CD8-positive, alpha-beta memory T cell (primary cell): ENCODE data around the gene LDB1. TPM values are rescaled to one million over a fixed set of nuclear protein-coding genes. Genes with fewer than 3 reads are reported as not detected.

Source experiments
- CTCF ChIA-PET: fragments of 350-600 bp; sonication (Branson Sonifier 250); formaldehyde crosslinking; loops from one replicate; lab custom pipeline; 2021; ENCODE audit warnings: antibody characterized with exemption; lab: Charles Lee
- POLR2A ChIA-PET: fragments of 350-600 bp; sonication (Branson Sonifier 250); formaldehyde crosslinking; loops from one replicate; lab custom pipeline; 2021; ENCODE audit warnings: antibody characterized with exemption; lab: Charles Lee
- DNase-seq, 5 donors: peaks; one replicate each; pipeline versions ENCODE4 v3.0.0 to v3.0.0-alpha.2; 2020 to 2022; ENCODE audit warnings: mixed read lengths in 1 of 5
- H3K27ac ChIP-seq: one replicate; pipeline ENCODE4 v1.7.0; 2013; ENCODE audit warnings: low read depth, mild to moderate bottlenecking, low read length, moderate library complexity
- H3K27me3 ChIP-seq: 2 replicates; pipeline ENCODE4 v1.7.0; 2013; ENCODE audit warnings: low read length, mild to moderate bottlenecking; ENCODE audit not compliant: insufficient read depth, poor library complexity, severe bottlenecking
- H3K36me3 ChIP-seq: 2 replicates; pipeline ENCODE4 v1.7.0; 2013; ENCODE audit warnings: mild to moderate bottlenecking, low read length, moderate library complexity; ENCODE audit not compliant: insufficient read depth
- H3K4me1 ChIP-seq: 2 replicates; pipeline ENCODE4 v1.7.0; 2013; ENCODE audit warnings: mild to moderate bottlenecking, low read length, moderate library complexity; ENCODE audit not compliant: insufficient read depth
- H3K4me3 ChIP-seq: 2 replicates; pipeline ENCODE4 v1.7.0; 2013; ENCODE audit warnings: mild to moderate bottlenecking, low read length
- H3K9me3 ChIP-seq: 2 replicates; pipeline ENCODE4 v1.7.0; 2013; ENCODE audit warnings: mild to moderate bottlenecking, low read length
- H3K27ac Mint-ChIP-seq, 8 donors: one replicate each; pipeline ENCODE4 v1.8.0; 2020 to 2021; ENCODE audit warnings: mixed read lengths in 8 of 8, mild to moderate bottlenecking in 6 of 8, inconsistent platforms in 3 of 8, moderate library complexity in 3 of 8
- H3K27me3 Mint-ChIP-seq, 2 donors: one replicate each; pipeline ENCODE4 v1.8.0; 2020 to 2021; ENCODE audit warnings: mixed read lengths in 2 of 2, mild to moderate bottlenecking in 1 of 2, moderate library complexity in 1 of 2
- H3K36me3 Mint-ChIP-seq, 3 donors: one replicate each; pipeline ENCODE4 v1.8.0; 2020 to 2021; ENCODE audit warnings: mixed read lengths in 3 of 3, inconsistent platforms in 1 of 3, mild to moderate bottlenecking in 1 of 3
- H3K4me1 Mint-ChIP-seq, 3 donors: one replicate each; pipeline ENCODE4 v1.8.0; 2020 to 2021; ENCODE audit warnings: mixed read lengths in 3 of 3, inconsistent platforms in 1 of 3, mild to moderate bottlenecking in 1 of 3
- H3K4me3 Mint-ChIP-seq, 7 donors: one replicate each; pipeline ENCODE4 v1.8.0; 2020 to 2021; ENCODE audit warnings: mixed read lengths in 7 of 7, mild to moderate bottlenecking in 6 of 7, moderate library complexity in 4 of 7, inconsistent platforms in 2 of 7
- H3K9me3 Mint-ChIP-seq, 5 donors: one replicate each; pipeline ENCODE4 v1.8.0; 2020 to 2022; ENCODE audit warnings: mixed read lengths in 5 of 5, mild to moderate bottlenecking in 3 of 5, moderate library complexity in 2 of 5, inconsistent platforms in 1 of 5
- polyA plus RNA-seq: library from polyadenylated mRNA; unstranded; fragments of 300-500 nt; fragmentation: Illumina TruSeq; gene quantifications from one replicate; pipeline ENCODE4 v1.2.3, GENCODE V29; 2021
- total RNA-seq, 2 experiments: library from RNA; stranded (reverse); gene quantifications; one replicate each; pipeline ENCODE4 v1.2.3, GENCODE V29; 2021

The LDB1 gene
- total and polyA plus RNA-seq, 3 experiments from 2014 or later = 36.0 to 64.8 (median 64.3) TPM

- ChIA-PET POLR2A (interaction anchor here (0.7 to 1.9 kb wide), 3 partner anchors 48 to 320 kb away, joined by 3 to 5 read pairs (median 3); partner anchors contain the start of gene ARMH3), CTCF (no interaction called here)
- peaks cover 79% of the 10 kb centered on the region for H3K4me1 ChIP-seq
- peak overlapping the region; percentile 8 for H3K4me3 ChIP-seq
- Mint-ChIP-seq H3K27me3 (no peaks in the 10 kb centered on the region), H3K27ac (peak overlapping the region; percentile 66 to 98 (median 92)), H3K36me3 (peaks cover 0 to 17% (median 0%) of the 10 kb centered on the region in 3 donors), H3K4me3 (peak overlapping the region in 6 of 7 donors; percentile 4 to 94 (median 87)), H3K4me1 (peaks cover 68 to 81% (median 75%) of the 10 kb centered on the region in 3 donors), H3K9me3 (no peaks in the 10 kb centered on the region)
- no peak for DNase-seq
- no peaks in the 10 kb centered on the region for H3K36me3 ChIP-seq
- no peaks in the 10 kb centered on the region for H3K9me3 ChIP-seq
- H3K27ac ChIP-seq = no peak overlapping the region
- no peaks in the 10 kb centered on the region for H3K27me3 ChIP-seq
These were observed 3.5 kb downstream of the LDB1 start for GRCh38 chr10:102116656-102117055.

GRCh38 chr10:102115775-102116174 is 4.4 kb downstream of the LDB1 start:
- Histone ChIP-seq H3K27me3 (no peaks in the 10 kb centered on the region), H3K4me3 (peak overlapping the region; percentile 73), H3K4me1 (peaks cover 72% of the 10 kb centered on the region), H3K36me3 (peaks cover 8% of the 10 kb centered on the region), H3K9me3 (no peaks in the 10 kb centered on the region), H3K27ac (peak overlapping the region; percentile 48)
- CTCF ChIA-PET = interaction anchor here (0.9 to 3.6 kb wide), 4 partner anchors 13 to 54 kb away, joined by 3 to 19 read pairs (median 9); partner anchors contain the start of gene PPRC1
- POLR2A ChIA-PET = interaction anchor here (0.5 to 1.9 kb wide), 2 partner anchors 39 to 60 kb away, joined by 3 to 5 read pairs; partner anchors contain the start of gene ARMH3
- peaks cover 0 to 23% (median 0%) of the 10 kb centered on the region in 3 donors for H3K36me3 Mint-ChIP-seq
- H3K4me3 Mint-ChIP-seq = peak overlapping the region; percentile 86 to 97 (median 91)
- H3K27me3 Mint-ChIP-seq = no peaks in the 10 kb centered on the region
- H3K27ac Mint-ChIP-seq = peak overlapping the region; percentile 84 to 98 (median 92)
- peaks cover 66 to 78% (median 67%) of the 10 kb centered on the region in 3 donors for H3K4me1 Mint-ChIP-seq
- DNase-seq = peak in 2 of 5 donors; percentile 25 to 34
- H3K9me3 Mint-ChIP-seq = no peaks in the 10 kb centered on the region

GRCh38 chr10:102114861-102115618 is 5.1 kb downstream of the LDB1 start:
- Histone ChIP-seq H3K9me3 (no peaks in the 10 kb centered on the region), H3K27ac (peak overlapping the region; percentile 48), H3K4me3 (peak overlapping the region; percentile 73), H3K36me3 (peaks cover 16% of the 10 kb centered on the region), H3K4me1 (peaks cover 72% of the 10 kb centered on the region), H3K27me3 (no peaks in the 10 kb centered on the region)
- Mint-ChIP-seq H3K36me3 (peaks cover 2 to 28% (median 4%) of the 10 kb centered on the region in 3 donors), H3K9me3 (no peaks in the 10 kb centered on the region), H3K27ac (peak overlapping the region; percentile 84 to 98 (median 92)), H3K27me3 (no peaks in the 10 kb centered on the region), H3K4me3 (peak overlapping the region; percentile 86 to 97 (median 91)), H3K4me1 (peaks cover 66 to 79% (median 67%) of the 10 kb centered on the region in 3 donors)
- DNase-seq = peak; percentile 67 to 85 (median 79)
- POLR2A ChIA-PET = interaction anchor here (1.9 kb wide), 1 partner anchor 60 kb away, joined by 5 read pairs; the partner anchor contains the start of gene ARMH3
- CTCF ChIA-PET = interaction anchor here (0.9 to 3.6 kb wide), 5 partner anchors 13 to 54 kb away, joined by 3 to 19 read pairs (median 6); partner anchors contain the start of genes NOLC1 and PPRC1

DNA sequence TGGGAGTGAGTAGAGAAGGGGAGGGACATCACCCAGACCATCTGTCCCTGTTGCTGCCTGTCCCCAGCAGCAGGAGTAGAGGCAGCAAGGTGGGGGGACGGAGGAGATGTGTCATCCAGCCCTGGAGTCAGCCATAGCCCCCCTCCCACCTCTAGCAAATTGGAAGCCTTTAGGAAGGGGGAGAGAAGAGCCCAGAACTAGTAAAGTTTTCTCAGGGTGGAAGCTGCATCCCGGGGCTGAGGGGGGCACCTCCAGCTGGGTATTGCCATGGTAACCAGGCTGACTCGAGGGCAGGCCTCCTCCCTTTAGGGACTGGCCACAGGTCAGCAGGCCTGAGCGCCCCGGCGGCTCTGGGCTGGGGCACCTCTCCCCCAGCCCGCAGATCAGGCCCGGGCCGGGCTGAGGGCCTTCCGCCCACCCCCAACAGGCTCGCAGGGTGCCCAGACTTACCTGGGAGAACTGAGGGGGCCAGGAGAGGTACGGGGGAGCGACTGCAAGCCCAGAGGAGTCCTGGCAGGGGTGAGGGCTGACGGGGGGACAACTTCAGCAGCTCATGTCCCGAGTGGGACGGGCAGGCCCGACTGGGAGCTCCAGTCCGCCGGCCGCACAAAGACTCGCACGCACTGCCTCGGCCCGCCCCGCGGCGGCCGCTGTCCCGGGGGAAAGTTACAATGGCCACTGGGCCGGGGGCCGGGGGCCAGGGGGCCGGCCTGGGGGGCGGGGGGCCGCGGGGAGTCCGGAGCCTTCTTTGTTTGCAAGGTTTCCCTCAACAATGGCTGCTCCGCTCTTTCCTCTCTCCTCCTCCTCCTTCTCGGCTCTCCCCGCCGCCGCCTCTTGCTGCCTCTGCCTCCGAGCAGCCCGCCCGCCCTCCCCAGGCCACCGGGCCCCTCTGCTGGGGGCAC is 6.0 kb downstream of the LDB1 start:
- H3K9me3 Mint-ChIP-seq = no peaks in the 10 kb centered on the region
- H3K4me3 Mint-ChIP-seq = peak overlapping the region; percentile 86 to 97 (median 91)
- ChIA-PET CTCF (interaction anchor here (1.4 to 3.6 kb wide), 5 partner anchors 13 to 55 kb away, joined by 3 to 19 read pairs (median 6); partner anchors contain the start of genes NOLC1 and PPRC1), POLR2A (interaction anchor here (0.6 to 1.0 kb wide), 4 partner anchors 8 to 895 kb away, joined by 3 to 7 read pairs (median 6); partner anchors contain the start of gene OGA)
- peaks cover 24% of the 10 kb centered on the region for H3K36me3 ChIP-seq
- no peak for DNase-seq
- H3K4me3 ChIP-seq = peak overlapping the region; percentile 56
- H3K9me3 ChIP-seq = no peaks in the 10 kb centered on the region
- no peaks in the 10 kb centered on the region for H3K27me3 Mint-ChIP-seq
- H3K27me3 ChIP-seq = no peaks in the 10 kb centered on the region
- peaks cover 69% of the 10 kb centered on the region for H3K4me1 ChIP-seq
- H3K4me1 Mint-ChIP-seq = peaks cover 63 to 76% (median 65%) of the 10 kb centered on the region in 3 donors
- peak overlapping the region; percentile 66 for H3K27ac ChIP-seq
- peak overlapping the region; percentile 84 to 98 (median 92) for H3K27ac Mint-ChIP-seq
- peaks cover 9 to 36% (median 10%) of the 10 kb centered on the region in 3 donors for H3K36me3 Mint-ChIP-seq

DNA sequence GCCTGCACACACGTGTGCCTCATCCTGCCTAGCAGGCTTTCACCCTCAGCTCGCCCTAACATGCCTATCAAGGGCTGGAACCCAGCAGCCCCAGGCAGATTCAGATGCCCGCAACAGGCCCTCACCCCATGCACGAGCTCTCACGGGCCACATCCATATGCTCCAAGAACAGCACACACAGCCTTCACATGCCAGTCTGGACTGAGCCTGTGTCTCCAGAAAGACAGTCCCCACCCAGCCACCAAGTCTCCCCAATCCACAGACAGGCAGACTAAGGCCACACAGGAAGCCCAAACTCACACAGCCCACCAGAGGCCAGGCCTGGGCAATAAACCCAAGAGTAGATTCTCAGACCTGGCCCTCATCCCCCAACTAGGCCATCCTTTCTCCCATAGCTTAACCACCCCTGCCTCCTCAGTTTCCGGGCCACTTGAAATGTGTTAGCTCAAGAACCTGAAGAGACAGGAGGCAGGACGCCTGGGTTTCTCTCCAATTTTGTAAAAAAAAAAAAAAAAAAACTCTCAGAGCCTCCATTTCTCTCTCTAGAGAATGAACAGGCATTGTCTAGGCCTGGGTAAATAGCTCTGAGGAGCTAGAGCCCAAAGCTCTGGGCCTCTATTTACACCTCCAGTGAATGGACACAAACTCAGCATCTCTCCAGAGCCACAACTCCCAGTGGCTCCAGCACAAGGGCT is 6.8 kb downstream of the LDB1 start:
- H3K4me3 Mint-ChIP-seq = peak overlapping the region; percentile 79 to 94 (median 88)
- Histone ChIP-seq H3K27me3 (no peaks in the 10 kb centered on the region), H3K4me3 (peak overlapping the region; percentile 56), H3K27ac (peak overlapping the region; percentile 66), H3K36me3 (peaks cover 32% of the 10 kb centered on the region), H3K9me3 (no peaks in the 10 kb centered on the region), H3K4me1 (peaks cover 61% of the 10 kb centered on the region)
- peak overlapping the region; percentile 64 to 97 (median 88) for H3K27ac Mint-ChIP-seq
- peaks cover 55 to 68% (median 59%) of the 10 kb centered on the region in 3 donors for H3K4me1 Mint-ChIP-seq
- peak in 1 of 5 donors; percentile 8 for DNase-seq
- H3K9me3 Mint-ChIP-seq = no peaks in the 10 kb centered on the region
- H3K36me3 Mint-ChIP-seq = peaks cover 12 to 44% (median 13%) of the 10 kb centered on the region in 3 donors
- POLR2A ChIA-PET = interaction anchor here (0.6 to 1.0 kb wide), 5 partner anchors 9 to 895 kb away, joined by 3 to 7 read pairs (median 7); partner anchors contain the start of gene OGA
- CTCF ChIA-PET = interaction anchor here (0.9 to 3.6 kb wide), 5 partner anchors 10 to 40 kb away, joined by 3 to 19 read pairs (median 6); partner anchors contain the start of genes NOLC1 and PPRC1
- no peaks in the 10 kb centered on the region for H3K27me3 Mint-ChIP-seq

DNA sequence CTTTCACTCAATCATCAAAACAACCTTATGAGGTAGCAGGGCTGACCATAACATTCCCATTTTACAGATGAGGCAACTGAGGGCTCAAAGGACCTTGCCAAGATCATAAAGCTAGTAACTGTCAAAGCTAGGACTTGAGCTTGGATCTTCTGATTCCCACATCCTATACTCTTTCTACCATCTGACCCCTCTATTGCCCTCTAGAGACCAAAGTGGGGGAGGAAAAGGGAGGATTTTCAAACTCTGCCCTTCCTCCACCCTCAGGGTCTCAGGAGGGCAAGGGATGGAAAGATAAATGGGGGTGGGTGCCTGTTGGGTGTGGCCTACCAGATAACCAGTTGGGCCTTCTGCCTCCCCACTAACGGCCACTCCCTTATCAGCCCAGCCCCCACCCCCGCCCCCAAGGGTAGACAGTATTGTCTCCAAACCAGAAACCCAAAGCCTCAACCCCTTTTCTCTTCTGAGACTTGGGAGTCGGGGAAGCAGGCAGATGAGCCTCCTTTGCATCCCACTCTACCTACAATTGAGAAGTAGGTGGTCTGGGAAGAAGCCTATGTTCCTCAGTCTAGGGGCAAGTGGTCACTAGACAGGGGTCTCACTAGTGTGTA is 7.9 kb downstream of the LDB1 start:
- H3K9me3 Mint-ChIP-seq = no peaks in the 10 kb centered on the region
- ChIA-PET CTCF (interaction anchor here (0.7 to 3.6 kb wide), 3 partner anchors 11 to 39 kb away, joined by 3 to 19 read pairs (median 4); no protein-coding TSS in a partner anchor), POLR2A (interaction anchor here (0.5 to 1.0 kb wide), 2 partner anchors 11 to 532 kb away, joined by 4 read pairs; no protein-coding TSS in a partner anchor)
- H3K36me3 Mint-ChIP-seq = peaks cover 12 to 53% (median 13%) of the 10 kb centered on the region in 3 donors
- H3K4me3 ChIP-seq = no peak overlapping the region
- H3K9me3 ChIP-seq = no peaks in the 10 kb centered on the region
- H3K36me3 ChIP-seq = peaks cover 35% of the 10 kb centered on the region
- H3K27ac Mint-ChIP-seq = peak overlapping the region in 6 of 8 donors; percentile 44 to 66 (median 52)
- H3K27me3 Mint-ChIP-seq = no peaks in the 10 kb centered on the region
- H3K27me3 ChIP-seq = no peaks in the 10 kb centered on the region
- peaks cover 50% of the 10 kb centered on the region for H3K4me1 ChIP-seq
- H3K4me1 Mint-ChIP-seq = peaks cover 44 to 57% (median 50%) of the 10 kb centered on the region in 3 donors
- no peak for DNase-seq
- peak overlapping the region in 4 of 7 donors; percentile 2 to 83 (median 63) for H3K4me3 Mint-ChIP-seq
- H3K27ac ChIP-seq = peak overlapping the region; percentile 66
